GM18861 (cell line): Measurements from ENCODE around the gene KHSRP.
"Not testable (repeated sequence)": the region's sequence is repeated elsewhere in the genome, so short reads cannot be mapped to it uniquely, and the experiment has no call there.

ENCODE experiments used
- ATAC-seq: cut with Tn5 transposase; IDR thresholded peaks from one replicate; pipeline ENCODE4 v1.9.1; 2021; ENCODE audit not compliant: unreplicated experiment

The KHSRP gene

DNA sequence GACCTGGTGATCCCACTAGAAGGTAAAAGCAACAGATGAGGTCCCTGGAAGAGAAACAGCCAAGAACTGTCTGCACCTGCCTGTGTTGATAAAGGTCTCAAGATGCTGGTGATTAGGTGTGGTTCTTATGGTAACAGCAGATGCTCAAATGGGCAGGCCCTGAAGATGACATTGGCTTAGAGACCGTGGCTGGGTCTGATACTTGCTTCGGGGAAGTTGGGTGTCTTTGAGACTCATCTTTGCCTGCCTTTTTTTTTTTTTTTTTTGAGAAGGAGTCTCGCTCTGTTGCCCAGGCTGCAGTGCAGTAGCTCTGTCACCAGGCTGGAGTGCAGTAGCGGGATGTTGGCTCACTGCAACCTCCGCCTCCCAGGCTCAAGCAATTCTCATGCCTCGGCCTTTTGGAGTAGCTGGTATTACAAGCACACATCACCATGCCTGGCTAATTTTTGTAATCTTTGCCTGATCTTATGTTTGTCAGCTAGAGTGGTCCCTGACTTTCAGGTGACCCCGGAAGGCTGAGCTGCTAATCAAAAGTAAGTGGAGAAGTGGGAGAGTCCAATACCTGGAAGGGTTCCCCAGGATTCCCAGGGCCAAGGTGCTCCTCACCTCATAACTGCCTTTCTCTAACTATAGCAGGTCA lies 27.1 kb upstream of the KHSRP start:
- no peak for ATAC-seq

DNA sequence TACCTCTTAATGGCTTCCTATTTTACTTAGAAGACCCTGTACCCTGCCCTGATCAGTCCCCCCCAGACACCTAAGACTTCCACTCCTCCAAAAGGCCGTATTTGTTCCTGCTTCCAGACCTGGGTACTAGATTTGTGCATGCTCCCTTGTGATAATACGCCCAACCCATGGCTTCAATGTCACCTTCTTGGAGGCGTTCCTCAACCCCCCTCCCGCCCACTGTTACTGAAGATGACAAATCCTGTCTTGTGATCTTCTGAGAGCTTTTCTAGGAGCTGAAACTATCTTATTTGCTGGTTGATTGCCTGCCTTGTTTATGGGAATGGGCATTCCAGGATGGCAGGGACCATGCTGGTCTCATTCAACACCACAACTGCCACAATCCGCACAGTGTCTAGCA lies 25.6 kb upstream of the KHSRP start:
- no peak for ATAC-seq

DNA sequence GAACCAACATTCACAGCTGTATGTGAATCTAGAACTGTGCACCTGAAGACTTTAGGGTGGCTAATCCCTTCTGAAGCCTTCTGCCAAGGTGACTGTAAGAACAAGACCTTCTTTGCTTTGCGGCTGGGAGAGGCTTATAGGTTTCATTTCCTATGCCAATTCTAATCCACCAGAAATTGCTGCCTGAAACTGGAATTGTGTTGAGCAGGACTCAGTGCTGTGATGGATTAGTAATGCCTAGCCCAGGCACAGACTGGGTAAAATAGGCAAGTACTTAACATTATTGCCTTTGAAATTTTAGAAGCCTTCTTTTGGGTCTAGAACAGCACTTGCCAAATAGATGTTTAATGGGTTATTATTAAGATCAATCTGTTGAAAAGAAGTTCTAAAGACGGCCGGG lies 23.4 kb upstream of the KHSRP start:
- no peak for ATAC-seq

DNA sequence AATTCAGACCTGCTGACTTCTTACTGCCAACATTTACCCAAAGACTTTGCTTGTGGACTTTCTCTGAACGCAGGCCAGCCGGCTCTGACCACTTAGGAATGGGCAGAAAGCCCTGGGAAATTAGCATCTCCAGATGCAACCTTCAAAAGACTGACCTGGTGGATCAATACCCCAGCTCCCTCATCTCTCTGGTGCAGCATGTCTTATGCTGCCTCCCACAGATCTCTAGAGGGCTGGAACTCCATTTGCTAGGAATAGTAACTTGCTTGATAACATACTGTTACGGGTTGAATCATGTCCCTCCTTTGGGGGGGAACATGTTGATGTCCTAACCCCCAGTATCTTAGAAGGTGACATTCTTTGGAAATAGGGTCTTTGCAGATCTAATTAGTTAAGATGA lies 21.8 kb upstream of the KHSRP start:
- no peak for ATAC-seq

DNA sequence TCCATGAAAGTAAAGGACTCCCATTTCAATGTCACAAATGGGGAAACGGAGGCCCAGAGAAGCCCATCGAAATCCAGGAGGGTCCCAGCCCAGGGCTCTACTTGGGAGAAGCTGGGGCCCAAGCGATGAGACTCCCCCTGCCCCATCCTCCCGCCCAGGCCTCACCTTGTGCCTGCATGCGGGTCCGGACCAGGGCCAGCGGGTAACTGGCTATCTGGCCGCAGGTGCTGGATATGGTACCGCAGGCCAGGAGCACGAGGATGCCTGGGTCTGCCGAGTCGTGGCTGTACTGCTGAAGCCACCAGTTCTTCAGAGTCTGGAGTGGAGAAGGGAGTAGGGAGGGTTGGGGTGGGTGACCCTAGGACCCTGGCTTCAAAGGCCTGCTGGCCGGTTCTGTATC lies 19.4 kb upstream of the KHSRP start:
- ATAC-seq: no peak

DNA sequence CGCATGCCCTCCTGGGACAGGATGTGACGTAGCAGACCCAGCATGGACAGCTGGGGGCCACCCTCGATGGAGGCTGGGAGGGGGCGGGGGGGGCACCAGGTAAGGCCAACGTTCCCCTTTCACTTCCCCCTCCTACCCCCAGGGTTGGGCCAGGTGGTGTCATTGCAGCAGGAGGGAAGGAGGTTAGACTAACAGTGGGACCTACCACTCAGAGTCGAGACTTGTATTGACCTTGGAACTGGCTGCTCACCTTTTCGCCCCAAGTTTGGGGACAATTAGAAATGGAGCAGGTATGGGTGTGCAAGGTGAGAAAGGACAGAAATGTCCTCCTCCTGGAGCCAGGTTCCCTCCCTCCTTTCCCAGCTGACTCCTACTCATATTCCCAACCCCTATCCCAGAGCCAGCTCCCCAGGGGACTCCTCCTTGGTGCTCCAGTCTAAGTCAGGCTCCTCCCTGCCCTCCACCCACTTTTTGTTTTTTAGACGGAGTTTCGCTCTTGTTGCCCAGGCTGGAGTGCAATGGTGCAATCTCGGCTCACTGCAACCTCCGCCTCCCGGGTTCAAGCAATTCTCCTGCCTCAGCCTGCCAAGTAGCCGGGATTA lies 17.6 kb upstream of the KHSRP start:
- ATAC-seq: no peak

DNA sequence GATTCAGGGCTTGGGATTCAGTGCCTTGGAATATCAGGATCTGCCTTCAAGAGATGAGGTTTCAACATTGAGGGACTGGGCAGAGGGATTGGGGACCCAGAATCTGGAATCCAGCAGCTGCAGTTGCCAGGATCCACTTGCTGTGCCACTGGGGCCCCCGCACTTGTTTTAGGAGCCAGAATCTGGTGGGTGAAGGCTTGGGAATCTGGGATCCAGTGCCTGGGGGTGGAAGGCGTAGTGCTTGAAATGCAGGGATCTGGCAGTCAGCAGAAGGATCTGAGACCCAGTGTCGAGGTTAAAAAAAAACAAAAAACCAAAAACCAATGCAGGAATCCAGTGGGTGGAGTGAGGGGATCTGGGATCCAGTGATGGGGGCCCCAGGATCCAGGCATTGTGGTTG lies 16.3 kb upstream of the KHSRP start:
- ATAC-seq: no peak

DNA sequence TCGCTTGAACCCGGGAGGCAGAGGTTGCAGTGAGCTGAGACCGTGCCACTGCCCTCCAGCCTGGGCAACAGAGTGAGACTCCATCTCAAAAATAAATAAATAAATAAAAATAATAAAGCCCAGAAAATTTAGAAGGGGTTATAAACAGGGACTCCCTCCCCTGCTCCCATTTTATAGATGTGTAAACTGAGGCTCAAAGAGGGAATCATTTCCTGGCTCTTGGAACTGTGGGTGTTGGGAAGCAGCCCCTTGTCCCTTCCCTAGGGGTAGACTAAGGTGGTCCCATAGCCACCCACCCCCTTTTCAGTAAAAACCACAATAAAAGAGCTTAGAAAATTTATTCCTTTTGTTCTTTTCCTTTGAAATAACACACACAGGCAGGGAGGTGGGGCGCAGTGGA lies 15.1 kb upstream of the KHSRP start:
- ATAC-seq: no peak

DNA sequence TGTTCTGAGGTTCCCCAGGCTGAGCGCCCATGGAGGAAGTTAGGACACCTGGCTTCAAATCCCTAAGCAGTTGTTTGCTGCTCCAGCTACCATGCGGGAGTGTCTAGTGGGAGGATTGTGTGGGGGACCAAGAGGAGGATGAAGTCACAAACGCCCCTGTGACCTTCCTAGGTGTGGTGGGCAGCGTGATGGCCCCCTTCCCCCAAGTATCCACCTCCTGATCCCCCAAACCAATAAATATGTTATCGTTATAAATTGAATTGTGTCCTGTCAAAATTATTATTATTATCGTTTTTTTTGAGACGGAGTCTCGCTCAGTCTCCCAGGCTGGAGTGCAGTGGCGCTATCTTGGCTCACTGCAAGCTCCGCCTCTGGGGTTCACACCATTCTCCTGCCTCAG lies 9.1 kb upstream of the KHSRP start, which contains the start of gene SLC25A41:
Gene SLC25A41, minus strand, starts transcription at position 101 of the 400 bp plus-strand sequence. Its CDS starts 70 bp downstream, at position 31.
- ATAC-seq: no peak

DNA sequence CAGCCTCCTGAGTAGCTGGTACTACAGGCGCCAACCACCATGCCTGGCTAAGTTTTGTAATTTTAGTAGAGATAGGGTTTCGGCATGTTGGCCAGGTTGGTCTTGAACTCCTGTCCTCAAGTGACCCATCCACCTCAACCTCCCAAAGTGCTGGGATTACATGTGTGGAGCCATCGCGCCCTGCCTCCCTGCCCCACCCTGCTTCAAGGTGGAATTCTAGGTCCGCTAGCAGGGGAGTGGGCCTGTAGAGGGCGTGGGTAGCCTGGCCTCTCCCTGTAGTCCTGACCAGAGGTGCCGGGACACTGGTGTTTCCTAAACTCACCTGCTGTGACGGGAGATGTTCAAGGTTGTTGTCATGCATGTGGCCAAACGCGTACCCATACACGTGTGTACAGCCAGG lies 8.6 kb upstream of the KHSRP start:
- ATAC-seq: no peak

DNA sequence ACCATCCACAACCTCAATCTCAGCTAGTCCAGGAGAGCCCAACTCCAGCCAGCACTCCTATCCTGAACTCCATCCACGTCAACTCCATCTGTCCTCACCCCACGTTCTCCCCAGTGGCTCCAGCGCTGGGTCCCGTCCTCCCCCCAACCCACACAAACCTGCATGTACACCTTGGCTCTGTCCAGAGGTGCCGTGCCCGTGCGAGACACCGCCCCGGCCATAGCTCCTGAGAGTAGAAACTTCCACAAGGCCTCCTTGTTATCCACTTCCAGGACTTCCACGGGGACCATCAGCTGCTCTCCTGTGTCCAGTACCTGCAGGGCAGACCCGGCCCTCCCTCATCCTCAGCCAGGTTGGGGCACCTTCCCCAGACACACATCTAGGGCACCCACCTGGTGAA lies 7.3 kb upstream of the KHSRP start:
- ATAC-seq: no peak

DNA sequence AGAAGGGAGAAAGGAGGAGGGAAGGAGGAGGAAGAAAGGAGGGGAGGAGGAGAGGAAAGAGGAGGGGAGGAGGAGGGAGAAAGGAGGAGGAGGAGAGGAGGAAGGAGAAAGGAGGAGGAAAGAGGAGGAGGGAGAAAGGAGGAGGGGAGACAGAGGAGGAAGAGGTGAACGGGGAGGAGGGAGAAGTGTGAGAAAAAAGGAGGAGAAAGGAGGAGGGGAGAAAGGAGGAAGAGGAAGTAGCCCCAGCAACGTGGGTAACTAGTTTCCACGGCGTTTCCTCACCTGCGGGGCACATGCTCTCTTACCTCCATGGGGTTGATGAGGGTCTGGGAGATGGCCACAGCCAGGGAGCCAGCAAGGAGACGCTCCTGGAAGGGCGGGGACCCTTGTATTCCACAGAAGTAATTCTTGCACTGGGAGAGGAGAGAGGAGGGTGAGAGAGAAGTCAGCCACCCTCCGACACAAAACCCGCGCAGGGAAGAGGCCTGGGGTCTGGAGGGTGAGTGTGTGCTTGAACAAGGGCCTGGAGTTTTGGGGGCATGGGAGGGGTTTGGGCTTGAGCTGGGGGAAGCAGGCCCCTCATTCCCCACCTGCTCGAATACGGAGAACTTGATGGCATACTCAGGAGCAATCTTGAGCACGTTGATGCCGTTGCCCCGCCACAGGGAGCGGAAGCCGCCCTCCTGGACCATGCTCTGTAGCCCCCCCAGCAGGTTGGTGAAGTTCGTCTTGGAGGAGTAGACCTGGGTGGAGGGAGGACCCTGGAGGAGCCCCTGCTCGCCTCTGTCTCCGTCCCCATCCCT lies 5.0 kb upstream of the KHSRP start:
- no peak for ATAC-seq

DNA sequence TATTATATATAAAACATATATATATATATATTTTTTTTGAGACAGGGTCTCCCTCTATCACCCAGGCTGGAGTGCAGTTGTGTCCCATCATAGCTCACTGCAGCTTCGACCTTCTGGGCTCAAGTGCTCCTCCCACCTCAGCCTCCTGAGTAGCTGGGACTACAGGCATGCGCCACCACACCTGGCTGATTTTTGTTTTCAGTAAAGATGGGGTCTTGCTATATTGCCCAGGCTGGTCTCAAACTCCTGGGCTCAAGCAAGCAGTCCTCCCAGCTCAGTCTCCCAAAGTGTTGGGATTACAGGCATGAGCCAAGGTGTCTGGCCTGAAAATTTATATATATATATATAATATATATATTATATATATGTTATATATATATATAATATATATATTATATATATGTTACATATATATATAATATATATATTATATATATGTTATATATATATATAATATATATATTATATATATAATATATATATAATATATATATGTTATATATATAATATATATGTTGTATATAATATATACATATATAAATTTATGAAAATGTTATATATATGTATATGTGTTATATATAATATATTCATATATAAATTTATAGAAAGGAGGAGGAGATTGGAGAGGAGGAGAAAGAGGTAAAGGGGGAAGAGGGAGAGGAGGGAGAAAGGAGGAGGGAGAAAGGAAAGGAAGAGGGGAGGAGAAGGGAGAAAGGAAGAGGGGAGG lies 4.2 kb upstream of the KHSRP start:
- ATAC-seq: not testable (repeated sequence)

DNA sequence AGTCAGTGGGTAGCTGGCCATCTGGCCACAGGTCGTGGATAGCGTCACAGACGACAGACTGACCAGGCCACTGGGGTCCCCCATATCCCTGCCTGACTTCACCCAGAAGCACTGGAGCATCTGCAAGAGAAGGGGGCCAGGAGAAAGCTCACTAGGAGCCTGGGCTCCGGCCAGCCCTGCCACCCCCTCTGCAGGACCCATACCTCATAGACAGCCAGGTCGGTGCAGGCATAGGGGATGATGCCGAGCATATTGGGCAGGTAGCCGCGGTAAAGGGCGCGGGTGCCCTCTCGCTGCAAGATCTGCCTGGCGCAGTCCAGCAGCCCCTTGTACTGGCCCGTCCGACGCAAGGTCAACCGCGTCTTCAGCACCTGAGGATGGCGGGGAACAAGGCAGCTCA lies 2.5 kb upstream of the KHSRP start:
- ATAC-seq: no peak

DNA sequence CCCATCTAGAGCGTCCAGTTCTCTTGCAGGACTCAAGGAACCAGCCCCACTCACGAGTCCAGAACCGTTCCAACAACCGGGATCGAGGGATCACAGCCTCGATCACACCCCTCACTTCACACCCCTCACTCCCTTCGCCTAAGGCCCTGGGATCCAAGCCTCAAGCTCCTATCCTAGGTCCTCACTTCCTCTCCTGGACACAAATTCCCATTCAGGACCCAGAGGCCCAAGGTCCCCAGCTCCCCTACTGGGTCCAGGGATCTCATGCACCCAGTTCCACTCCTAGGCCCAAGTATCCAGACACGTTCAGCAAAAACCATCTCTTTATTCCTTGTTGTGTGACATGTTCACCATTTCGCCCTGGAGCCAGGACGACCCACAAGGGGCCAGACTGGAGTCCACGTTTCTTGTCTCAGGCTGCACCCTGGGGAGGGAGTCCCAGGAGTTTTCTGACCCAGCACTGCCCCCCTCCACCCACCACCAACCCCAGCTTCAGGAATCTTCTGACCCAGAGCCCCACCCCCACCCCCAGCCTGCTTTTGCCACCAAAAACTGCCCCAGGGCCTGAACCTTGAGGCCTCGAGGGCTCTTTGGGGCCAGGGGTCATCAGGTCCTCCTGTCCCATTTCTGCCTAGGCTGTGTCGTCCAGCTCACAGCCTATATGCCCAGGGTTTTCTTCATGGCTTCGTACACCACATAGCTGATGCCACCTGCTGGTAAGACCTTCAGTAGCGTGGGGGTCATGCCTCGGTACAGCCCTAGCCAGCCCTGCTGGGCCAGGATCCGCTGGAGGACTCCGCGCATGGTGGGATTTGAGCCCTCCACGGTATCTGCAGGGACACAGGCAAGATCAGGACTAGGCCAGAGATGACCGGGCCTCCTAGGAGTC lies 1.4 kb upstream of the KHSRP start:
- ATAC-seq: no peak

DNA sequence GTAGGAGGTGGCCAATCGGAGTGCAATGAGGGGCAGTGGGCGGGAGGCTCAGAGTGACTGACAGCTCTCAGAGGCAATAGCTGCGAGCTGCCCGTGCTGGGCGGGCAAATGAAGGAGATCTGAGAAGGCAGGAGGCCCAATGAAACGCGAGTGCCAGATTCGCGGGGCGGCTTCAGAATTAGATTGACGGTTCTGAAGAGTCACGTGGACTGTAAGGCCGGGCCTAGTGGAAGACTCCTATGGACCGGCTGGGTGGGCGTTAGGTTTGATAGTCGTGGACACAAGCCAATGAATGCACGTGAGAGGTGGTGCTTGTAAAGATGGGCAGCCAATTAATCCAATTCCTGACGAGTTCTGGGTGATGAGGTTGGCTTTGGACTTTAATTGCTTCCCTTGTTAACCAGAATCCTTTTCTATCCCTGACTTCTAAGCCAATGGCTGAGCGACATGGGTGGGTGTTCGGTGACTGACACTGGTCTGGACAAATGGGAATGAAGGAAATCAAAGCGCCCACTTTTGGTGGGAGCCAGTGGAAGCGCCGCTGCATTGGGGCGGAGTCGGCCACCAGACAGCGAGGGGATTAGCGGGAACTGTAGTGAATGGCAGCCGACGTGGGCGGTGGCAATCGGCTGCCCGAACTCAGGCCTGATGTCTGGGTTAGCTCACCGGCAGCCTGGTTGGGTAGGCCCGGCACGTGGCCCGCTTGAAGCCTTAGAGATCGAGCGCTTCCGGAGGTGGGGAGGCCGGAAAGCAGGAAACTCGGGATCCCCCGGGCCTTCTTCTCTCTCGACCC lies 524 bp upstream of the KHSRP start:
- ATAC-seq: peak; percentile 80

DNA sequence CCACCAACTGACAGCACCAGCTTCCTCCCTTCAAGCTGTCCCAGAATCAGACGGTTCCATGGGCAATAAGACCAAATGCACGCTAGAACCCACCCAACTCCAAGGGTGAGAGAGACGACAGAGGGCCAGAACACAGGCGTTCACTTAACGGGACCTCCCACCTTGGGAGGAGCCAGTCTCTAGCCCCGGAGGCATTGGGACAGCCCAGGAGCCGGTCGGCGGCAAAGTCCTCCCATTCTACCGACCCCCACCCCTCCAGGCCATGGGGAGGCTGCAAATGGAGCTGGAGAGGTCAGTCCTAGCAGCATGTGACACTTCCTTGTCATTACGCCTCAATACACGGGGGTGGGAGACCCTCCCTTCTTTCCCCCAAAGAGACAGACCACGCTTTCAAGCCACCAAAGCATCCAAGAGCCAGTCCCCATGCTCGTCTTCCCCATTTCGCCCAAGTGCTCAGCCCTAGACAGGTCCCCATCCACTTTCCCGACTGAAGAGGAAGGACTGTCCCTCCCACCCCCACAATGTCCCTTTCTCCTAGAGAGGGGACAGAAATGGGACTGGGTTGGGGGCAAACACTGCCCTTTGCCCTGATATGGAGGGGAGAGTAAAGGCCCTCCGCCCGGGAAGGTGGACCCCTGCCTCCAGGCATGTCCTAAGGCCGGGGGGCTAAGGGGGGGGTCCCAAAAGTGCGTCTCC lies 964 bp downstream of the KHSRP start:
- ATAC-seq: no peak

DNA sequence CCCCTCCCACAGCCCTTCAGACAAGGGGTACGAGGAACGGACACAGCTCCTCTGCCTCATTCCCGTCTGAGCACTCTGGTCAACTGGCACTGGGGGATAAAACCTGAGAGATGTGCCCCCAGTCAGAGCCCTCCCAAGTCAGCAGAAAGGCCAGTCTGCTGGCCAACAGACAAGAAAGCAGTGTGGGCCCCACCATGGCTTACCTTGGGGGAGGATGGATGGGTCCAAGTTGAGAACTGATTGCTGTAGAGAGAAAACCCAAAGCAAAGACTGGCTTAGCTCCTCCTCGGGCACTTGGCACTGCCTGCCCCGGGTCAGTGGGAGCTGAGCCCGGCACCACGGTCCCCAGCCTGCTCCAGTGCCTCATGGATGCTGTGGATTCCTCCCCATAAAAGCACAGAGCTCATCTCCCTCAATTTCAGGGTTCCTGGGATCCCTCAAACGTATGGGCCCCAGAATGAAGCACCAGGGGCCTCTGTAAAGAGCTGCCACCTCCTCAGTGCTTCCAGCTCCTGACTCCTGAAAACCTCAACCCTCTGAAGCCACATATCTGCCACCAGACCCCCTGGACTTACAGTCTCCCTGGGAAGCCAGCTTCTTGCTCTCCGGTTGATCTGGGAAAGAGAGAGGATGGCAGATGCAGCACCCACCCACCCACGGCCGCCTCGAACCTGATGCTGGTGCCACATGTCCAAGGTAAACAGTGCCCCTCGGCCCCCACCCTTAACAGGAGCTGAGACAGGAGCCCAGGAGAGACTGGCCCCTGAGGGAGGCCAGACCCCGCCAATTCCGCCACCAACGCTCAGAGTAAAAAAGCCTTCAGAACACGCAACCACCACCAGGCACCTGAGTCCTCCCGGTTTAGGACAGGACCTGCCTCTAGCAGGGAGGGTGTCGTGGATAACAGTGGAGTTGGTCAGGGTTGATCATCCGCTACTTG lies 3.3 kb downstream of the KHSRP start:
- ATAC-seq: no peak
